ENCODE data around the gene PSMD11.

- TF ChIP-seq YY1 (IDR thresholded peaks at IDR 0.05; ENCODE audit: insufficient read depth, insufficient read length) (no peak), ZNF274 (IDR thresholded peaks at IDR 0.05; ENCODE audit: low read depth, low read length) (no peak)
These were observed 38.4 kb downstream of the PSMD11 start for GRCh38 chr17:32482568-32483320.

All from NT2/D1 (cell line).